Measurements from ENCODE around the gene ZXDB.

- TF ChIP-seq, protein P1, sequence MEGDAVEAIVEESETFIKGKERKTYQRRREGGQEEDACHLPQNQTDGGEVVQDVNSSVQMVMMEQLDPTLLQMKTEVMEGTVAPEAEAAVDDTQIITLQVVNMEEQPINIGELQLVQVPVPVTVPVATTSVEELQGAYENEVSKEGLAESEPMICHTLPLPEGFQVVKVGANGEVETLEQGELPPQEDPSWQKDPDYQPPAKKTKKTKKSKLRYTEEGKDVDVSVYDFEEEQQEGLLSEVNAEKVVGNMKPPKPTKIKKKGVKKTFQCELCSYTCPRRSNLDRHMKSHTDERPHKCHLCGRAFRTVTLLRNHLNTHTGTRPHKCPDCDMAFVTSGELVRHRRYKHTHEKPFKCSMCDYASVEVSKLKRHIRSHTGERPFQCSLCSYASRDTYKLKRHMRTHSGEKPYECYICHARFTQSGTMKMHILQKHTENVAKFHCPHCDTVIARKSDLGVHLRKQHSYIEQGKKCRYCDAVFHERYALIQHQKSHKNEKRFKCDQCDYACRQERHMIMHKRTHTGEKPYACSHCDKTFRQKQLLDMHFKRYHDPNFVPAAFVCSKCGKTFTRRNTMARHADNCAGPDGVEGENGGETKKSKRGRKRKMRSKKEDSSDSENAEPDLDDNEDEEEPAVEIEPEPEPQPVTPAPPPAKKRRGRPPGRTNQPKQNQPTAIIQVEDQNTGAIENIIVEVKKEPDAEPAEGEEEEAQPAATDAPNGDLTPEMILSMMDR (optimal IDR thresholded peaks at IDR 0.05 in 1 of 3, IDR thresholded peaks at IDR 0.05 in 1 of 3, conservative IDR thresholded peaks at IDR 0.05 in 1 of 3; ENCODE audit: extremely low read depth in 1 of 3, insufficient read depth in 2 of 3, low read length in 3 of 3): no peak
- no peak for TF ChIP-seq EZH2 (IDR thresholded peaks at IDR 0.05; ENCODE audit: low read length)
Observed at GRCh38 chrX:57647020-57647419, 55.2 kb downstream of the ZXDB start.

Measured in keratinocyte (primary cell).